Memory B cell (primary cell): ENCODE results near the gene PELI2.
A peak's percentile ranks its signal among the peaks of the same experiment; 100 is the strongest.

ENCODE experiments used
- ATAC-seq: fragments of 150-1000 bp; cut with Tn5 transposase; 2 replicates; pipeline ENCODE4 v1.10.0; 2021; ENCODE audit warnings: low read depth, mild to moderate bottlenecking, moderate library complexity
- DNase-seq, 2 donors: peaks; one replicate each; pipeline ENCODE4 v3.0.0; 2022; ENCODE audit warnings: low spot score in 2 of 2
- H3K27ac Mint-ChIP-seq: one replicate; pipeline ENCODE4 v1.8.0; 2022; ENCODE audit warnings: mild to moderate bottlenecking, moderate library complexity, mixed read lengths
- H3K27me3 Mint-ChIP-seq: one replicate; pipeline ENCODE4 v1.8.0; 2022; ENCODE audit warnings: mixed read lengths
- H3K36me3 Mint-ChIP-seq: one replicate; pipeline ENCODE4 v1.8.0; 2022; ENCODE audit warnings: mild to moderate bottlenecking, mixed read lengths
- H3K4me1 Mint-ChIP-seq: one replicate; pipeline ENCODE4 v1.8.0; 2022; ENCODE audit warnings: mixed read lengths
- H3K4me3 Mint-ChIP-seq: one replicate; pipeline ENCODE4 v1.8.0; 2022; ENCODE audit warnings: mild to moderate bottlenecking, moderate library complexity, mixed read lengths
- H3K9me3 Mint-ChIP-seq: one replicate; pipeline ENCODE4 v1.8.0; 2022; ENCODE audit warnings: mixed read lengths

Gene PELI2

DNA sequence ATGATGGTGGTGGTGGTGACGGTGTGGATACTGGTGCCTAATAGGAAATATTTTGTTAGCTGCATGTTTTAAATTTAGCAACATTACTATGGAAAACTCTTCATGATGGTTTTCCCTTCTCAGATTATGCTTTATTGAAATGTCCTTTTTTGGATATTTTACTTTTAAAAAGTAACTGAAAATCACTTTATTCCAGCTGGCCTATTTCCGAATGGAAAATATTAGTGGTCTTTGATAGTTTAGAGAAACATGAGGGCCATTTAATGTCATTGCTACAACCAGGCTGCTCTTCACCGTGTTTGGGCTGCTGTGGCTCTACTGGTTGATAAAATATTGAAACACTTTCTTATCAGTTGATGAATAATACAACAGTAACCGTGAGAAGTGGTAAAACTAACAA lies 64.2 kb downstream of the PELI2 start:
- Mint-ChIP-seq H3K36me3 (peaks cover 17% of the 10 kb centered on the region), H3K4me3 (no peak overlapping the region)

DNA sequence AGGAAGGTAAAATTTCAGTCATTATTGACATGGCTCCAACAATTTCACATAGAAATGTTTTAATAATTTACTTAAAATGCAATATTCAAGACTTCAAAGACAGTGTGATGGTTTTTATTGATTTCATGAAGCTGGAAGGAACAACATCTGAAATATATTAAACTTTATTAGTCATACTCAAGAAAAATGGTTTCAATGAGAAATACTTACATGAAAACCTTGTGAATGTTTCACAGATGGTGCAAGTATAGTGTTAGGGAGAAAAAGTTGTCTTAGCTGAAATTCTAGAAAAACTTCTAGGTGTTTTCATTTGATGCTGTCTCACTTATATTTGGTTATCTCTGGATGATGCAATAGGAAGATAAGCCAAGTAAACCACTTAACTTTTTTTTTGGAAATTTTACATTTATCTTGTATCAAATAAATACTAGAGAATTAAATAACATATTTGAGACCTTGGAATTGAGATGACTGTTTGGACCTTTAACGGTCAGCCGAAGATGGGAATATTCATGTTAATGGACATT lies 65.5 kb downstream of the PELI2 start:
- Mint-ChIP-seq H3K4me1 (peaks cover 4% of the 10 kb centered on the region), H3K36me3 (peaks cover 16% of the 10 kb centered on the region), H3K27ac (no peak overlapping the region), H3K9me3 (peaks cover 2% of the 10 kb centered on the region), H3K4me3 (no peak overlapping the region), H3K27me3 (no peaks in the 10 kb centered on the region)
- no peak for DNase-seq
- ATAC-seq = no peak

More for the DNA sequence above, 64.2 kb downstream of the PELI2 start:
- Mint-ChIP-seq H3K4me1 (peaks cover 4% of the 10 kb centered on the region), H3K27ac (no peak overlapping the region), H3K27me3 (no peaks in the 10 kb centered on the region), H3K9me3 (peaks cover 2% of the 10 kb centered on the region)
- no peak for ATAC-seq
- DNase-seq = no peak

DNA sequence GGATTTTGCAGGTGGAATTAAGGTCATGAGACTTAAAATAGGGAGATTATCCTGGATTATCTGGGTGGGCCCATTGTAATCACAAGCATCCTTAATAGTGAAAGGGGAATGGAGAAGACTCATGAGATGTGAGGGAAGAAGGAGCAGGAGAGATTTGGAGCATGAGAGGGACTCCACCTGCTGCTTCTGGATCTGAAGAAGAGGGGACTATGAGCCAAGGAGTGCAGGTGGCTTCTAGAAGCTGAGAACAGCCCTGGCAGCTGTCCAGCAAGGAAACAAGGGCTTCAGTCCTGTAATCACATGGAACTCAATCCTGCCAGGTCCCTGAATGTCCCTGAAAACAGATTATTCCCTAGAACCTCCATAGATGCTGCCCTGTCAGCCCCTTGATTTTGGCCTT lies 67.8 kb downstream of the PELI2 start:
- Mint-ChIP-seq H3K27me3 (no peaks in the 10 kb centered on the region), H3K36me3 (peaks cover 10% of the 10 kb centered on the region), H3K4me1 (peaks cover 2% of the 10 kb centered on the region), H3K9me3 (peaks cover 1% of the 10 kb centered on the region), H3K4me3 (no peak overlapping the region), H3K27ac (no peak overlapping the region)
- ATAC-seq (no peak), DNase-seq (no peak)

DNA sequence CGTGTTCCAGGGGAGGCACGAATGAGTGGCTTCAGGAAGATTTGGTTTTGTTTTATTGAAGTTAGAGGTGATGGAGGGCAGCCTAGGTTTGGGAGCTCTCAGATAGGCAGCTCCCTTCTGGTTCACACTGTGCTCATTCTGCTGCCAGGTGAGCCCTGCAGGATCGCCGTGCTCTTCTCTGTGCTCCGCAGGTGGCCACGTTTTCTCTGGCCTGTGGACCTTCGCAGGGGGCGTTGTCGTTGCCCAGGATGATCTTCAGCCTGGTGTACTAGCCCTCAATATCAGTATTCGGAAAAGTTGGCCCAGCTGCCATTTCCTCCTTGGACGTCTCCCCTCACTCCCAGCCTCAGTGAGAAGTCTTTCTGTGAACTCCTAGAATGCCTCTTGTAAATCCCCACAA lies 69.5 kb downstream of the PELI2 start:
- H3K4me3 Mint-ChIP-seq = no peak overlapping the region
- peaks cover 1% of the 10 kb centered on the region for H3K9me3 Mint-ChIP-seq

DNA sequence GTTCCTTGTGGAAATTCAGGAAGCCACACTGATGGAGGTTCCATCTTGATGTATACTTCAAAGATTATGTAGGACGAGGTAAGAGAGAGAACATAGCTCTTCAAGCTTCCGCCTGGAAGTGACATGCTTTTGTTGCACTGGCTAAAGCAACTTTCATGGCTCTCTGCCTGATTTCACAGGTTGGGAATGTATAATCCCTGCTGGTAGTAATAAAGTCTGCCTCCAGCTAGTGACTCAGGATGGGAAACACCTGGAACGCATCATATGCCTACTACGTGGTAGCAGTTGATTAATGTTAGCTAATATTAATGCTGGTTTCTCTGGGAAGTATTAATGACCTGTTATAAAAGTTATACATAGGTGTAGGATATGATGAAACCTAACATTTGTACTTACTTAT lies 71.1 kb downstream of the PELI2 start:
- Mint-ChIP-seq H3K4me1 (no peaks in the 10 kb centered on the region), H3K4me3 (no peak overlapping the region), H3K36me3 (peaks cover 2% of the 10 kb centered on the region), H3K9me3 (peaks cover 1% of the 10 kb centered on the region), H3K27ac (no peak overlapping the region), H3K27me3 (no peaks in the 10 kb centered on the region)
- DNase-seq (no peak), ATAC-seq (no peak)

More for the DNA sequence above, 69.5 kb downstream of the PELI2 start:
- DNase-seq (no peak), ATAC-seq (no peak)
- Mint-ChIP-seq H3K4me1 (no peaks in the 10 kb centered on the region), H3K27me3 (no peaks in the 10 kb centered on the region), H3K36me3 (peaks cover 2% of the 10 kb centered on the region), H3K27ac (no peak overlapping the region)

DNA sequence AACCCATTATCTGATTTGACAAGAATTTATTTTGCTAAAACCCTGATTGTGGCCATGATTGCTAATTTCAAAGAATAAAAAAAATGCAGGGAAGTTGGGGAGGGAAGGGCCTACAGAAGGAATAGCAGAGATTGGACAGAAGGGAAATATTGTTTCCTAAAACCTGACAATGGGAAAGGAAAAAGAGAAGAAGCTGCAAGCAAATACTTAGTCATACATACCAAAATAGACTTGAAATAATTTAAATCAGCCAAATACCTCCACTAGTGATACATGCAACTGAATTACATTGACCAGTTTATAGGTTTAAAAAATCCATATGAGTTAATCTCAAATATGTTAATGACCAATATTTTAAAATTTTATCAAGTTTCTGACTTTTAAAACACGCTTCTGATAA lies 75.1 kb downstream of the PELI2 start:
- H3K36me3 Mint-ChIP-seq = no peaks in the 10 kb centered on the region
- peaks cover 1% of the 10 kb centered on the region for H3K9me3 Mint-ChIP-seq
- ATAC-seq = no peak
- H3K27me3 Mint-ChIP-seq = no peaks in the 10 kb centered on the region
- H3K27ac Mint-ChIP-seq = no peak overlapping the region
- no peak for DNase-seq
- H3K4me1 Mint-ChIP-seq = peaks cover 7% of the 10 kb centered on the region
- H3K4me3 Mint-ChIP-seq = no peak overlapping the region

DNA sequence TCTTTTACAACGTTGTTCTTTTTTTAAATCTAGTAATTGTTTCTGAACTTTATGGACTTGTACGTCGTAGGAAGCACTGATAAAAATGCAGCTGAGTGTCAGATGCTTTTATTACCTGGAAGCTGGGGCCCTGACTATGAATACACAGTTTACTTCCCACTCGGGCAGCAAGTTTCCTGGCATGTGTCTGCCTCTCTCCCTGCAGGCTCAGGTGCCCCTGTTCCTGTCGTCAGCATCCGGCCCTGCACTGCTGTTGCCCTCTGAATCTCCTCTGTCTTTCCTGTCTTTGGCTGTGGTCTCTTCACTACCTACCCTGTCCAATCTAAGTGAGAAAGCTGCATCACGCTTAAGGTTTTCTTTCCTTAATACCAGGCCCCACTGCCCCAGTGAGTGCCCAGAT lies 75.8 kb downstream of the PELI2 start:
- H3K27ac Mint-ChIP-seq = peak overlapping the region; percentile 36
- H3K4me3 Mint-ChIP-seq = no peak overlapping the region
- H3K9me3 Mint-ChIP-seq = peaks cover 1% of the 10 kb centered on the region
- H3K36me3 Mint-ChIP-seq = no peaks in the 10 kb centered on the region
- DNase-seq = no peak
- ATAC-seq = no peak
- no peaks in the 10 kb centered on the region for H3K27me3 Mint-ChIP-seq
- peaks cover 7% of the 10 kb centered on the region for H3K4me1 Mint-ChIP-seq

DNA sequence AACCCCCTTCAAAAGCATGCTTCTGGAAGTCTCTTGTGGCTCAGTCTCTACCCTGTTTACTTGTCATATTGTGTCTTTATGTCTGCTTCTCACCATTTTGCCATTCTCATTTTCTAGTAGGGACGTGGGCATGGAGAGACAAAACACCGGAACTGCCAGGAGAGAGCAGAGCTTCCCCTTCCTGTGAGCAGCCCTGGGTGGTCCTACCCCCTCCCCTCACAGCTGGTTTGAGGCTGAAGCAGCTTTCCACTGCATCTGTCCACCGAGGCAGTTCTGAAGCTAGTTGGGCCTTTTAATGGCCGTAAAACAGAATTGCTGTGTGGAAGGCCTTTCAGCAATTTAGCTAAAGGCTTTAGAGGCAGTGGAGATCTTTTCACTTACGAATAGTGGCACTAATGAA lies 77.0 kb downstream of the PELI2 start:
- DNase-seq = no peak
- Mint-ChIP-seq H3K27ac (no peak overlapping the region), H3K36me3 (no peaks in the 10 kb centered on the region), H3K4me1 (peaks cover 7% of the 10 kb centered on the region), H3K4me3 (no peak overlapping the region), H3K9me3 (peaks cover 1% of the 10 kb centered on the region), H3K27me3 (no peaks in the 10 kb centered on the region)
- no peak for ATAC-seq

DNA sequence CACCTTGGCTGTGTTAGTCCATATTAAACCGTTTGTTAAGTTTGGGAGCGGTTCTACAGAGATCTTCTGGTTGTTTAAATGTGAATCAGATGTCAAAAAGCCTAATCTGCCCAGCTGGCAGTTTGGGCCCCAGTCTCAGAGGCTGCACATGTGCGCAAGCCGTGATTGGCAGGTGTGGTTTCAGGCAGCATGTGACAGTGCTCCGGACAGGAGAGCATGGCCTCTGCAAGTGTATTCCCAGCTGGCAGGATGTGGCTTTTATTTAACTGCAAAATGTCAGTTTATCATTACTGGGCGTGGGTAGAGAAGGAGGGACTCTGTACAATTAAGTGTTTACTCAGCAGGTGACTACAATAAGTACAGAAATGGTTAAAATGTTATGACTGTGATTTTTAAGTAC lies 77.5 kb downstream of the PELI2 start:
- no peak overlapping the region for H3K27ac Mint-ChIP-seq
- H3K4me3 Mint-ChIP-seq = no peak overlapping the region
- H3K9me3 Mint-ChIP-seq = no peaks in the 10 kb centered on the region
- H3K27me3 Mint-ChIP-seq = no peaks in the 10 kb centered on the region
- no peak for DNase-seq
- peak; percentile 74 for ATAC-seq
- peaks cover 7% of the 10 kb centered on the region for H3K4me1 Mint-ChIP-seq
- H3K36me3 Mint-ChIP-seq = no peaks in the 10 kb centered on the region

DNA sequence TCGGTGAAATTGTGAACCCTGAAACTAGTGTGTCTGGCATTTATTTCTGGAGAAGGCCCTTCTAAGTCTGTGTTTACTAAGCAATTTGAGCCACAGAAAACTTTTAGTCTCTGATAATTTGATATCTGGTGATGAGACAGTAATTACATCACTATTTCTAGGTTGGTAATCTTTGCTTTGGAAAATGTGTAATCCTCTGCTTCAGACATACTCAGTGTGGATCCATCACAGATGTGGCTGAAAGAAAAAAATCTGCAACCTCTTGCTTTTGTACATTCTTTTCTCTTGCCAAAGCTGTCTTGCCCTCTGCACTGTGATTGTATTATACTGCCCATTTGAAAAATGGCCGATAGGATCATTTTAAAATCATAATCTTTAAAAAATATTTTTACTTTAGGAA lies 78.1 kb downstream of the PELI2 start:
- H3K27ac Mint-ChIP-seq = no peak overlapping the region
- no peak overlapping the region for H3K4me3 Mint-ChIP-seq
- DNase-seq (no peak), ATAC-seq (no peak)
- no peaks in the 10 kb centered on the region for H3K9me3 Mint-ChIP-seq
- no peaks in the 10 kb centered on the region for H3K27me3 Mint-ChIP-seq
- H3K36me3 Mint-ChIP-seq = no peaks in the 10 kb centered on the region
- H3K4me1 Mint-ChIP-seq = peaks cover 7% of the 10 kb centered on the region

DNA sequence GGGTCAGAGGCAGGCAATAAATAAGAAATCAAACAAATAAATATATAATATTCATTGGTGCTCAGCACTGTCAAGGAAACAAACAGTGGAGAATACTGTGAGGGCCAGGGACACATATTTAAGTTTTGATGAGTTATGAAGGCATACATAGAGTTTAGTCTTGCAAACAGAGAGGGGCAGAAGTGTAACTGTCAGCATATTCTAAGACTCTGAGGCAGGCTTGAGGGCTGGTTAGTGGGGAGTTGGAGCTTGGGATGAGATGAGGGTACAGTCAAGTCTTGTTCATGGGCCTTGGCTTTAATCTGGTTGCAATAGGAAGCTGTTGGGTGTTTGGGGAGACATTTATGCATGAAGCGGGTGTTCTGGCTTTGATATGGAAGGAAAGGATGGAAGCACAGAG lies 78.9 kb downstream of the PELI2 start:
- Mint-ChIP-seq H3K9me3 (no peaks in the 10 kb centered on the region), H3K4me3 (no peak overlapping the region), H3K4me1 (peaks cover 7% of the 10 kb centered on the region), H3K36me3 (no peaks in the 10 kb centered on the region), H3K27ac (no peak overlapping the region), H3K27me3 (no peaks in the 10 kb centered on the region)
- ATAC-seq (no peak), DNase-seq (no peak)

DNA sequence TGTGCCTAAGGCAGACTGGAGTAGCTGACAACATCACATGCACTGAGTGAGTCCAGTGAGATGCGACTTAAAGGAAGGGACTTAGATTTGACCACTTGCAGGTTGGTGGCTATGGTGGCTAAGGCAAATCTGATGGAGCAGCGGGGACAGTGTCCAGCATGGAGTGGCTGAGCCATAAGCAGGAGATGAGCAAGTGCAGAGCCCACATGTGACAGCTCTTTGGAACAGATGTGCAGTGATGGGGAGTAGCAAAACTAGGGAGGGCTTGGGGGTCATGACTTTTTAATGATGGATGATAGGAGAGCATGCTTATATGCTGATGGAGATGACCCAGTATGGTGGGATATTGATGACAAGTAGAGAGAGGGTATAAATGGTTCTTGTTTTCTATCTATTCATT lies 80.2 kb downstream of the PELI2 start:
- Mint-ChIP-seq H3K9me3 (no peaks in the 10 kb centered on the region), H3K36me3 (no peaks in the 10 kb centered on the region), H3K4me1 (peaks cover 7% of the 10 kb centered on the region), H3K27me3 (no peaks in the 10 kb centered on the region), H3K27ac (no peak overlapping the region), H3K4me3 (no peak overlapping the region)
- no peak for DNase-seq
- no peak for ATAC-seq

DNA sequence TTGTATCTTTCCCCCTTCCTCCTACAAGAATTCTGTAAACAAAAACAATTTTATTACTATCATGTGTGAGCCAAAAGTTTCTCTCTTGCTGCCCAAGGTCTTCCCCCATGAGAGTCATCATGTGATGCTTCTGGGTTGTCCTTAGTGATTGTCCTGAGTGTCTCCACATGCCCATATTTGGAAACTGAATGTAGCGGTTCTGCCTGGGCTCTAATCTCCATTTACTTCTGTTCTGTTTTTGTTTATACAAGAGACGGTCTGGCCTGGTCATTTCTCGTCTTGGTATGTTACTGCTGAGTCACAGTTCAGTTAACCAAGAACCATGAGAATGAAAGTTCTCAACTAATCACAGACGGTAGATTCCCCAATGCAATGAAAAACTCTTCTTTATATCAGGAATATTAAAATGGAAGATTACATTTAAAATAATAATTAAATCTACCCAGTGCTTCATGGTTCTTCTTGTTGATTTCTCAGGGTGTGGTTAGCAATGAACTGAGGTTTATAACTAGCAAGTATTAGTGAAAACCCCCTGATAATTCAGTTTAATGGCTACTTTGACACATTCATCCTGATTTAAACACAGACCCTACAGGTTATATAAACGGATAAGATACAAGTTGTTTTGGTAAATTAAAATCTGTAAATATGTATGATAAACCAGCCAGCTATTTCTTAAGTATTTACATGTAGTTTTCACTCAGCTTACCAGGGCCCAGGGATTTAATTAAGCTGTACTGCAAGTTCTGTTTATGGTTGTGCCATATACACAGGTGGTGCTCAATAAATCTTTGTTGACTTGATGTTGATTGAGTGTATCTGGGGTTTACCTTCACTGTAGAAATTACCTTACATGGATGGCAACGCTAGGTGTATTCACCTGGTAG lies 81.1 kb downstream of the PELI2 start:
- Mint-ChIP-seq H3K27me3 (no peaks in the 10 kb centered on the region), H3K36me3 (no peaks in the 10 kb centered on the region), H3K4me1 (peaks cover 7% of the 10 kb centered on the region), H3K27ac (no peak overlapping the region), H3K4me3 (no peak overlapping the region), H3K9me3 (no peaks in the 10 kb centered on the region)
- no peak for DNase-seq
- no peak for ATAC-seq

DNA sequence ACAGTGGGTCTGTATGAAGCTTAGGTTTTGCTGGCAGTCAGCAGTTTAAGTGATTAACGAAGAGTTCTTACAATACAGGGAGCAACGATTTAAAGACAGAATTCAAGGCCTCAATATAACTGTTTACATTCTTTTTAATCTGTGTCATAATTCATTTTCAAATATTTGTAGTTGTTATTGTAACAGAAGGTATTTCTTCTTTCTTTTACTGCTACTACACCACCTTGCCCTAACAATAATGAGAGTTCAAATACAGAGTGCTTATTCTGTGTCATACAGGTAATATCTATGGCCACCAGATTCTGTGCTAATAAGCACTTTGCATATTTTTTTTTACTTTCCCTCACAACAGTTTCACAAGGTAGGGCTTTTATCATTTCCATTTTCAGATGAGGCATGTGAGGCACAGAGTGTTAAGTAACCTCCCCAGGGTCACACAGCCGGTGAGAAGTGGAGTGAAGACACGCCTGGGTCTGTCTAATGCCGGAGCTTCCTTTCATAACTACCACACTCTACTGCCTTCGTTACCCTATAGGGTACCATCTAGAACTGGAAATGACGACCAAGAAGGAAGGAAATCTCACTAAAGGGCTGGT lies 81.9 kb downstream of the PELI2 start:
- H3K36me3 Mint-ChIP-seq = no peaks in the 10 kb centered on the region
- ATAC-seq (no peak), DNase-seq (no peak)
- no peaks in the 10 kb centered on the region for H3K9me3 Mint-ChIP-seq
- H3K27me3 Mint-ChIP-seq = no peaks in the 10 kb centered on the region
- no peak overlapping the region for H3K27ac Mint-ChIP-seq
- H3K4me1 Mint-ChIP-seq = peaks cover 6% of the 10 kb centered on the region
- H3K4me3 Mint-ChIP-seq = no peak overlapping the region
